Type B pancreatic cell (in vitro differentiated cells): ENCODE measurements around the gene ANTKMT. TPM values are rescaled to one million over a fixed set of nuclear protein-coding genes. Genes with fewer than 3 reads are reported as not detected.
A peak's percentile ranks its signal among the peaks of the same experiment; 100 is the strongest.

Source experiments
- DNase-seq: peaks from one replicate; pipeline ENCODE4 v3.0.0; 2021; ENCODE audit warnings: mixed read lengths; ENCODE audit not compliant: unreplicated experiment; ENCODE audit errors: extremely low spot score
- H3K27ac Mint-ChIP-seq: 2 replicates; pipeline ENCODE4 v1.8.0; 2021; ENCODE audit warnings: mild to moderate bottlenecking, mixed read lengths
- H3K27me3 Mint-ChIP-seq: 2 replicates; pipeline ENCODE4 v1.8.0; 2021; ENCODE audit warnings: mixed read lengths
- H3K36me3 Mint-ChIP-seq: 2 replicates; pipeline ENCODE4 v1.8.0; 2021; ENCODE audit warnings: mixed read lengths
- H3K4me1 Mint-ChIP-seq: one replicate; pipeline ENCODE4 v1.8.0; 2021; ENCODE audit warnings: mixed read lengths; ENCODE audit not compliant: unreplicated experiment
- H3K4me3 Mint-ChIP-seq: 2 replicates; pipeline ENCODE4 v1.8.0; 2021; ENCODE audit warnings: mild to moderate bottlenecking, mixed read lengths
- H3K9me3 Mint-ChIP-seq: 2 replicates; pipeline ENCODE4 v1.8.0; 2021; ENCODE audit warnings: mixed read lengths
- total RNA-seq: library from RNA; stranded (reverse); gene quantifications from 2 replicates; pipeline ENCODE4 v1.2.1, GENCODE V29; 2021; ENCODE audit warnings: low replicate concordance
- TF ChIP-seq, protein P1 (sequence below): fragments of 200-600 bp; sonication (generic); conservative IDR thresholded peaks from 2 replicates; pipeline ENCODE4 v1.5.0; 2021; ENCODE audit warnings: antibody characterized with exemption, mild to moderate bottlenecking

Gene ANTKMT
- total RNA-seq, 1 donor from 2014 or later, result 33.5 TPM

DNA sequence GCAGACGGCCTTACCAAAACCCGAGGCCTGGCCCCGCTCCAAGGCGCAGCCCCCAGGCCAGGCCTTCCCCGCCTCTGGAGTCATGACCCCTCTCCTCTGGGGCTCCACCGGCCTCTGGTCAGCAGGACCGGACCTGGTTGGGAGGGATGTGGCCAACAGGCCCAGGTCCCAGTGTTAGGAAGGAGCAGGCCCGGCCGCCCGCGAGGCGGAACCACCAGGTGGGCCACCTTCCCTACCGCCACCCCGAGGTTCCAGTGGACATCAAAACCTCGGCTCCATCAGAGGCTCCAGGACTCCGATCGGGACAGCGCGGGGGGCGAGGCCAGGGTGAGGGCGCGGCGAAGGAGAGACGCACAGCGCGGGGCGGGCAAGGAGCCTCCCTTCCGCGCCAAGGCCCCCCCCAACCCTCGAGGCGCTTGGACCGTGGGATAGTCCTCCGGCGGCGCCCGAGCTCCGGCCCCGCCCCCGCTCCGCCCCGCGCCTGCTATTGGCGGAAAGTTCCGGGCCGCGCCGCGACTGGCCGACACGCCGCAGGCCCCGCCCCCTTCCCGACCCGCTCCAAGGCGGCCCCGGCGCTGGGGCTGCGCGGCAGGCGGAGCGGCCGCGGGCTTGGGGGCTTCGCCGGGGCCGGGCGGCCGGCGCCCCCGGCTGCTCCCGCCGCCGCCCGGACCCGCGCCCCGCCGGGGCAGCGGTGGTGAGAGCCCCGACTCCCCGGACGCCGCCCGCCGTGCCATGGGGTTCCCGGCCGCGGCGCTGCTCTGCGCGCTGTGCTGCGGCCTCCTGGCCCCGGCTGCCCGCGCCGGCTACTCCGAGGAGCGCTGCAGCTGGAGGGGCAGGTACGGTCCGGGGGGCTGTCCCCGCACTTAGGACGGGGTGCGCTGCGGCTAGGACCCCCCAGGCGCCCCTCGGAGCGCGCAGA, 6.1 kb upstream of the ANTKMT start, which contains the start of gene METRN:
METRN (plus strand) TSS at position 561 of the 919 bp plus-strand sequence; CDS start at position 733, 172 bp downstream.
- peak; percentile 93 for DNase-seq
- peaks cover 16% of the 10 kb centered on the region for H3K4me1 Mint-ChIP-seq
- H3K4me3 Mint-ChIP-seq, result peak within 1 kb of the TSS; percentile 84
- TF ChIP-seq, protein P1, sequence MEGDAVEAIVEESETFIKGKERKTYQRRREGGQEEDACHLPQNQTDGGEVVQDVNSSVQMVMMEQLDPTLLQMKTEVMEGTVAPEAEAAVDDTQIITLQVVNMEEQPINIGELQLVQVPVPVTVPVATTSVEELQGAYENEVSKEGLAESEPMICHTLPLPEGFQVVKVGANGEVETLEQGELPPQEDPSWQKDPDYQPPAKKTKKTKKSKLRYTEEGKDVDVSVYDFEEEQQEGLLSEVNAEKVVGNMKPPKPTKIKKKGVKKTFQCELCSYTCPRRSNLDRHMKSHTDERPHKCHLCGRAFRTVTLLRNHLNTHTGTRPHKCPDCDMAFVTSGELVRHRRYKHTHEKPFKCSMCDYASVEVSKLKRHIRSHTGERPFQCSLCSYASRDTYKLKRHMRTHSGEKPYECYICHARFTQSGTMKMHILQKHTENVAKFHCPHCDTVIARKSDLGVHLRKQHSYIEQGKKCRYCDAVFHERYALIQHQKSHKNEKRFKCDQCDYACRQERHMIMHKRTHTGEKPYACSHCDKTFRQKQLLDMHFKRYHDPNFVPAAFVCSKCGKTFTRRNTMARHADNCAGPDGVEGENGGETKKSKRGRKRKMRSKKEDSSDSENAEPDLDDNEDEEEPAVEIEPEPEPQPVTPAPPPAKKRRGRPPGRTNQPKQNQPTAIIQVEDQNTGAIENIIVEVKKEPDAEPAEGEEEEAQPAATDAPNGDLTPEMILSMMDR, result no peak
- H3K27ac Mint-ChIP-seq, result peak within 1 kb of the TSS; percentile 36
- H3K27me3 Mint-ChIP-seq, result peaks cover 18% of the 10 kb centered on the region
- no peaks in the 10 kb centered on the region for H3K36me3 Mint-ChIP-seq
- H3K9me3 Mint-ChIP-seq, result no peaks in the 10 kb centered on the region

DNA sequence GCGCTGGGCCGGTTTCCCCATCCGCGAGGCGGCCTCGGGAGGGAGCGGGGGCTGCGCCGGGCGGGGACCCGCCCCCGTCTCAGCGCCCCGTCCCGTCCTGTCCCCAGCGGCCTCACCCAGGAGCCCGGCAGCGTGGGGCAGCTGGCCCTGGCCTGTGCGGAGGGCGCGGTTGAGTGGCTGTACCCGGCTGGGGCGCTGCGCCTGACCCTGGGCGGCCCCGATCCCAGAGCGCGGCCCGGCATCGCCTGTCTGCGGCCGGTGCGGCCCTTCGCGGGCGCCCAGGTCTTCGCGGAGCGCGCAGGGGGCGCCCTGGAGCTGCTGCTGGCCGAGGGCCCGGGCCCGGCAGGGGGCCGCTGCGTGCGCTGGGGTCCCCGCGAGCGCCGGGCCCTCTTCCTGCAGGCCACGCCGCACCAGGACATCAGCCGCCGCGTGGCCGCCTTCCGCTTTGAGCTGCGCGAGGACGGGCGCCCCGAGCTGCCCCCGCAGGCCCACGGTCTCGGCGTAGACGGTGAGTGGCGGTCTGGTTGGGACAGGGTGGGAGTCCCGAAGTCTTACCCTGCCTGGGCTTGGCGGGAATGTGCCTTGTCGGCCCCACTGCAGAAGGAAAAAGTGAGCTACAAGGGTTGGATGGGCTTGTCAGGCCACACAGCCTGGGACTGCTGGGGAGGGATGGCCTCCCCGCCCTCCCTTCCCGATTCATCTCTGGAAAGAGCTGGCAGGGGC, 5.3 kb upstream of the ANTKMT start:
- DNase-seq, result no peak
- Mint-ChIP-seq H3K27ac (peak overlapping the region; percentile 36), H3K36me3 (no peaks in the 10 kb centered on the region), H3K9me3 (no peaks in the 10 kb centered on the region), H3K4me3 (peak overlapping the region; percentile 84), H3K27me3 (peaks cover 13% of the 10 kb centered on the region), H3K4me1 (peaks cover 16% of the 10 kb centered on the region)
- TF ChIP-seq, protein P1, result peak; percentile 36

DNA sequence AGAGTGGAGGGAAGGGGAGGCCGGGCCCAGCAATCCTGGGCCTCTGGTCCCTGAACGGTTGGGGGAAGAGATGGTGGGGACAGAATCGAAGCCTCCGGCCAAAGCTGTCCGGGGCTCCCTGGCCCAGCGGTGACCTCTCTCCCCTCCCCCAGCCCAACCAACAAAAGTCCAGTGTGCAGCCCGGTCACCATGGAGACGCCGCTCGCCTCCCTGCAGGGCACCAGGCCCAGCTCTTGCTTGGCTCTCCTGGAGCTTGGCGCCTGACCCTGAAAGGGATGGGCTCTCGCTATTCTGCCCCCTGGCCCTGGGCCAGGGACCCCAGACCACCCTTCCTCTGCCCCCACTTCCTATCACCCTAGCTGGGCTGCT, 4.8 kb upstream of the ANTKMT start:
- Mint-ChIP-seq H3K4me3 (peak overlapping the region; percentile 84), H3K9me3 (no peaks in the 10 kb centered on the region), H3K36me3 (no peaks in the 10 kb centered on the region), H3K27ac (peak overlapping the region; percentile 36), H3K4me1 (peaks cover 16% of the 10 kb centered on the region), H3K27me3 (peaks cover 12% of the 10 kb centered on the region)
- no peak for DNase-seq
- TF ChIP-seq, protein P1, result no peak

DNA sequence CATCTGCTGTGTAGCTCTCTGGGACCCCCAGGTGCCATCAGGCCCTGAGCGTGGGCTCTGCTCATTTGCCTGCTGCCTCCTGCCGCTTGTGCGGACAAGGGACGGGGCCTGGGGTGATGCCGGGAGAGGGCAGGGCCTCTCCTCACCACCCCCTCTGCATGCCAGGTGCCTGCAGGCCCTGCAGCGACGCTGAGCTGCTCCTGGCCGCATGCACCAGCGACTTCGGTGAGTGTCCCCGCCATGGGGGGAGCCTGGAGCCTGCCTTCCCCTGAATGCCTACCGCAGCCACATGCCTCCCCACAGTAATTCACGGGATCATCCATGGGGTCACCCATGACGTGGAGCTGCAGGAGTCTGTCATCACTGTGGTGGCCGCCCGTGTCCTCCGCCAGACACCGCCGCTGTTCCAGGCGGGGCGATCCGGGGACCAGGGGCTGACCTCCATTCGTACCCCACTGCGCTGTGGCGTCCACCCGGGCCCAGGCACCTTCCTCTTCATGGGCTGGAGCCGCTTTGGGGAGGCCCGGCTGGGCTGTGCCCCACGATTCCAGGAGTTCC, 4.1 kb upstream of the ANTKMT start:
- DNase-seq, result no peak
- Mint-ChIP-seq H3K4me1 (peaks cover 16% of the 10 kb centered on the region), H3K9me3 (no peaks in the 10 kb centered on the region), H3K4me3 (peak overlapping the region; percentile 84), H3K27me3 (peaks cover 10% of the 10 kb centered on the region), H3K27ac (no peak overlapping the region), H3K36me3 (no peaks in the 10 kb centered on the region)
- TF ChIP-seq, protein P1, result no peak

DNA sequence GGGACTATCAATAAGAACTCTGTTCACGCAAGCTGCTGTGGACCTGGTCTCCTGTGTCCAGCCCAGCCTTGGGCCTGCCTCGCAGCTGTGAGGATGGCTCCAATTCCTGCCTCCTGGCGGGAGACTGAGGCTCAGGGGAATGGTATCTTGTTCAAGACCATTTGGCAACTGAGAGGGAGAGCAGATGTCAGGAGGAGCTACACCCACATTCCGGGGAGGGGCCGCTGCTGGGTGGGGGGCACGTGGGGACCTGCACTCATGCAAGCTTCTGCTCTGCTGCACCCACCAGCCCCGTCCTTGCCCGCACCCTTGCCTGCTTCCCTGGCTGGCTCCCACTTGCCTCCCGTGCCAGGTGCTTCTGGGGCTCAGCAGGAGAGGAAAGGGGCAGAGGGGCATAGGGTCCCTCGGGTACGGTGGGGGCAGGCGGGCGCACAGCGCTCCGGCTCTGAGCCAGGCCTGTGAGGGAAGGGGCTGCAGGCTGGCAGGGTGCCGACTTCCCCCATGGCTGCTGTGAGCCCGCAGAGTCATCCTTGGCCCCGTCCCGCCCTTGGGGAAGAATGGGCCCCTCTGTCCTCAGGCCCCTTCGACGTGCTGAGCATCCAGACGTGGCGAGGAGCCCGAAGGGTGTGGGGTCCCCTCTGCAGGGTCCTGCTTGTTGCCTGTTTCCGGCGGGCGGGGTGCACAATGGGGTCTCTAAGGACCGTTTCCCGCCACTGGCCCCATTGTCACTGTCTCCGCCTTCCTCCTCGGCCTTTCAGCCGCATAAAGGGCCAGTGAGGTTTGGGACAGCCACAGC, 3.3 kb upstream of the ANTKMT start:
- Mint-ChIP-seq H3K9me3 (no peaks in the 10 kb centered on the region), H3K36me3 (no peaks in the 10 kb centered on the region), H3K27me3 (peaks cover 8% of the 10 kb centered on the region), H3K27ac (no peak overlapping the region), H3K4me3 (no peak overlapping the region), H3K4me1 (peaks cover 14% of the 10 kb centered on the region)
- no peak for DNase-seq
- TF ChIP-seq, protein P1, result no peak
